GM18517 (cell line): ENCODE data around the gene UBR4.

Experiments
- ATAC-seq: cut with Tn5 transposase; IDR thresholded peaks from one replicate; pipeline ENCODE4 v1.9.1; 2021; ENCODE audit warnings: mild to moderate bottlenecking, moderate library complexity; ENCODE audit not compliant: unreplicated experiment

The UBR4 gene

GRCh38 chr1:19096990-19097389 is 113.1 kb downstream of the UBR4 start:
- no peak for ATAC-seq

GRCh38 chr1:19096036-19096833 is 113.8 kb downstream of the UBR4 start:
- ATAC-seq = no peak

- no peak for ATAC-seq
Observed at GRCh38 chr1:19091196-19091953, 118.7 kb downstream of the UBR4 start.

GRCh38 chr1:19089524-19089923 is 120.5 kb downstream of the UBR4 start:
- ATAC-seq = no peak

- no peak for ATAC-seq
Observed at GRCh38 chr1:19088717-19089442, 121.2 kb downstream of the UBR4 start.

GRCh38 chr1:19087737-19088594 is 122.1 kb downstream of the UBR4 start:
- no peak for ATAC-seq

- ATAC-seq = no peak
Observed at GRCh38 chr1:19087017-19087736, 122.9 kb downstream of the UBR4 start.

- no peak for ATAC-seq
Observed at GRCh38 chr1:19086176-19086875, 123.7 kb downstream of the UBR4 start.

GRCh38 chr1:19084206-19084738 is 125.8 kb downstream of the UBR4 start:
- ATAC-seq = no peak

- no peak for ATAC-seq
Observed at GRCh38 chr1:19083081-19083480, 127.0 kb downstream of the UBR4 start.

GRCh38 chr1:19081218-19081893 is 128.7 kb downstream of the UBR4 start:
- no peak for ATAC-seq

- ATAC-seq = no peak
Observed at GRCh38 chr1:19080721-19081120, 129.3 kb downstream of the UBR4 start.

- ATAC-seq = no peak
Observed at GRCh38 chr1:19079541-19080472, 130.3 kb downstream of the UBR4 start.

- ATAC-seq = no peak
Observed at GRCh38 chr1:19078536-19078935, 131.5 kb downstream of the UBR4 start.

- no peak for ATAC-seq
Observed at GRCh38 chr1:19076841-19077616, 133.0 kb downstream of the UBR4 start.

GRCh38 chr1:19074902-19075721 is 135.0 kb downstream of the UBR4 start:
- no peak for ATAC-seq
